Endothelial cell of umbilical vein (primary cell): ENCODE measurements around the gene RNF130. TPM values are rescaled to one million over a fixed set of nuclear protein-coding genes. Genes with fewer than 3 reads are reported as not detected.

ENCODE experiments used
- BruUV-seq: library from RNA; stranded (reverse); fragments of 400-500 nt; replicated peaks from 2 replicates; lab custom pipeline; 2021; lab: Mats Ljungman, UMichigan
- CTCF ChIA-PET: fragments of 300-600, 350-600 bp; sonication (Branson Sonifier 250); formaldehyde crosslinking; loops from one replicate; lab custom pipeline; 2021; ENCODE audit warnings: antibody characterized with exemption, inconsistent platforms; lab: Charles Lee
- POLR2A ChIA-PET: fragments of 300-600, 350-600 bp; sonication (Branson Sonifier 250); formaldehyde crosslinking; loops from one replicate; lab custom pipeline; 2021; ENCODE audit warnings: antibody characterized with exemption, inconsistent platforms; lab: Charles Lee
- DNase-seq: peaks from one replicate; pipeline ENCODE4 v3.0.0-alpha.2; 2011; ENCODE audit warnings: low read depth, low spot score
- FAIRE-seq: peaks from 2 replicates; lab custom pipeline; 2011; peaks lifted over from hg19 to GRCh38; lab: Jason Lieb, UNC
- H2AFZ ChIP-seq: 2 replicates; pipeline ENCODE4 v1.6.0; 2012; ENCODE audit warnings: low read depth, low read length, control low read depth, inconsistent platforms
- H3K27ac ChIP-seq: 2 replicates; pipeline ENCODE4 v1.5.1; 2011; ENCODE audit warnings: low read depth, mild to moderate bottlenecking, control low read depth, low read length, moderate library complexity; ENCODE audit not compliant: insufficient read depth
- H3K27me3 ChIP-seq, 2 experiments: 2 replicates each; pipeline versions ENCODE4 v1.6.0 to v1.6.1; 2011; ENCODE audit warnings: low read length in 2 of 2, mixed read lengths in 1 of 2; ENCODE audit not compliant: control insufficient read depth in 2 of 2, insufficient read depth in 2 of 2
- H3K36me3 ChIP-seq, 2 experiments: 2 replicates in 1 of 2; 3 replicates in 1 of 2; pipeline ENCODE4 v1.5.1; 2011; ENCODE audit warnings: low read length in 2 of 2, mild to moderate bottlenecking in 1 of 2, moderate library complexity in 1 of 2; ENCODE audit not compliant: control insufficient read depth in 2 of 2, insufficient read depth in 2 of 2; ENCODE audit errors: extremely low read depth in 1 of 2
- H3K4me1 ChIP-seq: 3 replicates; pipeline ENCODE4 v1.5.1; 2011; ENCODE audit warnings: mild to moderate bottlenecking, low read length; ENCODE audit not compliant: control insufficient read depth, insufficient read depth; ENCODE audit errors: extremely low read depth
- H3K4me2 ChIP-seq: 2 replicates; pipeline ENCODE4 v1.6.1; 2011; ENCODE audit warnings: low read length, control low read depth, mixed read lengths; ENCODE audit not compliant: insufficient read depth
- H3K4me3 ChIP-seq, 3 experiments: fragments of 200-600 bp in 1 of 3; sonication (generic), shearing (Covaris generic) in 1 of 3; replicated peaks in 1 of 3; 2 replicates each; pipeline ENCODE4 v1.5.1; 2011 to 2016; ENCODE audit warnings: control low read depth in 3 of 3, low read length in 3 of 3, mild to moderate bottlenecking in 2 of 3, inconsistent platforms in 1 of 3, low read depth in 1 of 3, moderate library complexity in 1 of 3; ENCODE audit not compliant: insufficient read depth in 1 of 3
- H3K79me2 ChIP-seq: 2 replicates; pipeline ENCODE4 v1.6.0; 2012; ENCODE audit warnings: low read length, inconsistent platforms; ENCODE audit not compliant: control insufficient read depth, insufficient read depth
- H3K9ac ChIP-seq: replicated peaks from 2 replicates; pipeline ENCODE3; 2011; ENCODE audit warnings: low read length, control low read depth; ENCODE audit not compliant: insufficient read depth; ENCODE audit errors: extremely low read depth
- H3K9me1 ChIP-seq: replicated peaks from 3 replicates; pipeline ENCODE4 v1.6.0; 2011; ENCODE audit warnings: mild to moderate bottlenecking, low read length; ENCODE audit not compliant: control insufficient read depth, insufficient read depth; ENCODE audit errors: extremely low read depth
- H3K9me3 ChIP-seq: replicated peaks from 2 replicates; pipeline ENCODE4 v1.5.1; 2012; ENCODE audit warnings: low read length, inconsistent platforms; ENCODE audit not compliant: control insufficient read depth, insufficient read depth
- H4K20me1 ChIP-seq: replicated peaks from 2 replicates; pipeline ENCODE3; 2011; ENCODE audit warnings: mild to moderate bottlenecking, low read length; ENCODE audit not compliant: control insufficient read depth, insufficient read depth; ENCODE audit errors: extremely low read depth
- FOS ChIP-seq: IDR thresholded peaks from 2 replicates; pipeline ENCODE4 v1.6.1; 2011; ENCODE audit warnings: mild to moderate bottlenecking, low read length, moderate library complexity, borderline replicate concordance; ENCODE audit not compliant: insufficient read depth
- JUN ChIP-seq: IDR thresholded peaks from 2 replicates; pipeline ENCODE4 v1.6.1; 2011; ENCODE audit warnings: borderline replicate concordance, low read depth; ENCODE audit not compliant: insufficient read length, insufficient read depth
- POLR2AphosphoS5 ChIP-seq: IDR thresholded peaks from 2 replicates; pipeline ENCODE4 v1.6.1; 2012; ENCODE audit warnings: low read depth, mild to moderate bottlenecking, control low read depth, low read length, moderate library complexity; ENCODE audit not compliant: insufficient read depth
- dilution Hi-C: fragments of 300-500 bp; cut with MboI; formaldehyde crosslinking; loops from one replicate; pipeline ENCODE4 v1.15.0; 2019; ENCODE audit warnings: low sequenced_read_pairs; ENCODE audit not compliant: extremely low pct_ligation_motif_present
- intact Hi-C: fragments of 100-400 bp; cut with micrococcal nuclease; formaldehyde crosslinking; loops from one replicate; pipeline ENCODE4 v1.10.0; 2022
- polyA plus RNA-seq, 4 experiments: library from polyadenylated mRNA; depleted of rRNA in 3 of 4; stranded (reverse) in 3 of 4; unstranded in 1 of 4; fragments of >200 nt; gene quantifications; 2 replicates each; pipeline versions ENCODE4 v1.2.1 to v1.2.3, GENCODE V29; 2011 to 2012; ENCODE audit warnings: missing spikeins in 1 of 4
- total RNA-seq: library from RNA; stranded (reverse); gene quantifications from 2 replicates; pipeline ENCODE4 v1.2.3, GENCODE V29; 2021

RNF130 gene
- total and polyA plus RNA-seq, 2 donors (not counting 3 experiments of a cell fraction or from before 2014, with no cell fraction given), result 43.0 to 43.1 TPM

- ChIA-PET CTCF (no interaction called here), POLR2A (no interaction called here)
- no TSS peak for BruUV-seq
- H3K4me1 ChIP-seq, result no peaks in the 10 kb centered on the region
- DNase-seq, result no peak
- dilution Hi-C loops, result no loop called here
- H3K79me2 ChIP-seq, result no peaks in the 10 kb centered on the region
- no peaks in the 10 kb centered on the region for H3K9me3 ChIP-seq
- FAIRE-seq, result no peak
- H3K9me1 ChIP-seq, result no peaks in the 10 kb centered on the region
- no peak overlapping the region for H2AFZ ChIP-seq
- no peaks in the 10 kb centered on the region for H3K36me3 ChIP-seq
- no peak overlapping the region for H3K4me3 ChIP-seq
- no peak overlapping the region for H3K9ac ChIP-seq
- intact Hi-C loops, result no loop called here
- H3K27ac ChIP-seq, result no peak overlapping the region
- TF ChIP-seq JUN (no peak), POLR2AphosphoS5 (no peak)
- H3K27me3 ChIP-seq, result no peaks in the 10 kb centered on the region
- H3K4me2 ChIP-seq, result no peak overlapping the region
- H4K20me1 ChIP-seq, result no peaks in the 10 kb centered on the region
These were observed 32.6 kb upstream of the RNF130 start for GRCh38 chr5:180104168-180104530.

- no peak for FAIRE-seq
- ChIA-PET POLR2A (no interaction called here), CTCF (no interaction called here)
- Histone ChIP-seq H3K9ac (no peak overlapping the region), H3K9me1 (no peaks in the 10 kb centered on the region), H3K27me3 (no peaks in the 10 kb centered on the region), H3K9me3 (no peaks in the 10 kb centered on the region), H3K36me3 (no peaks in the 10 kb centered on the region), H3K4me2 (no peak overlapping the region), H3K79me2 (no peaks in the 10 kb centered on the region), H3K4me3 (no peak overlapping the region), H3K4me1 (no peaks in the 10 kb centered on the region), H3K27ac (no peak overlapping the region), H4K20me1 (no peaks in the 10 kb centered on the region), H2AFZ (no peak overlapping the region)
- no peak for DNase-seq
- dilution Hi-C loops, result no loop called here
- intact Hi-C loops, result no loop called here
- no TSS peak for BruUV-seq
- TF ChIP-seq JUN (no peak), FOS (peak; percentile 16)
These were observed 32.1 kb upstream of the RNF130 start for GRCh38 chr5:180103487-180104167.
